GM12874 (cell line): ENCODE results near the gene CCL17.

ENCODE experiments used
- CTCF ChIP-seq: IDR thresholded peaks from 2 replicates; pipeline ENCODE4 v1.5.1; 2011; ENCODE audit warnings: low read depth, mild to moderate bottlenecking, control low read depth, low read length, moderate library complexity; ENCODE audit not compliant: insufficient read depth

Gene CCL17

GRCh38 chr16:57403965-57404817, at the start of gene CCL17:
Gene CCL17 (plus strand): TSS chr16:57404767. CDS start chr16:57413933, 9,166 bp downstream.
- no peak for TF ChIP-seq CTCF

GRCh38 chr16:57355898-57356414, 48.6 kb upstream of the CCL17 start:
- TF ChIP-seq CTCF = no peak

- no peak for TF ChIP-seq CTCF
Measured at GRCh38 chr16:57356547-57356946, 48.0 kb upstream of the CCL17 start.

GRCh38 chr16:57357330-57358085, 47.1 kb upstream of the CCL17 start:
- no peak for TF ChIP-seq CTCF

- no peak for TF ChIP-seq CTCF
Measured at GRCh38 chr16:57358086-57358420, 46.5 kb upstream of the CCL17 start.

GRCh38 chr16:57358527-57359095, 46.0 kb upstream of the CCL17 start, which contains the start of gene CCL22:
Gene CCL22 (plus strand): TSS chr16:57358783. CDS start chr16:57358817, 34 bp downstream.
- TF ChIP-seq CTCF = no peak
